Neural progenitor cell (in vitro differentiated cells): ENCODE data around the gene RPA1.

Experiments used
- EZH2 ChIP-seq: fragments of 200-600 bp; sonication (generic); IDR thresholded peaks from 2 replicates; pipeline ENCODE4 v1.6.1; 2017; ENCODE audit warnings: antibody characterized with exemption, mild to moderate bottlenecking, moderate library complexity
- EZH2phosphoT487 ChIP-seq: fragments of 200-600 bp; sonication (generic); IDR thresholded peaks from 2 replicates; pipeline ENCODE4 v1.6.1; 2017; ENCODE audit warnings: antibody characterized with exemption
- TF ChIP-seq, protein P1 (sequence below): fragments of 200-600 bp; sonication (generic); IDR thresholded peaks from 2 replicates; pipeline ENCODE4 v1.5.1; 2017; ENCODE audit warnings: antibody characterized with exemption, mild to moderate bottlenecking

DNA sequence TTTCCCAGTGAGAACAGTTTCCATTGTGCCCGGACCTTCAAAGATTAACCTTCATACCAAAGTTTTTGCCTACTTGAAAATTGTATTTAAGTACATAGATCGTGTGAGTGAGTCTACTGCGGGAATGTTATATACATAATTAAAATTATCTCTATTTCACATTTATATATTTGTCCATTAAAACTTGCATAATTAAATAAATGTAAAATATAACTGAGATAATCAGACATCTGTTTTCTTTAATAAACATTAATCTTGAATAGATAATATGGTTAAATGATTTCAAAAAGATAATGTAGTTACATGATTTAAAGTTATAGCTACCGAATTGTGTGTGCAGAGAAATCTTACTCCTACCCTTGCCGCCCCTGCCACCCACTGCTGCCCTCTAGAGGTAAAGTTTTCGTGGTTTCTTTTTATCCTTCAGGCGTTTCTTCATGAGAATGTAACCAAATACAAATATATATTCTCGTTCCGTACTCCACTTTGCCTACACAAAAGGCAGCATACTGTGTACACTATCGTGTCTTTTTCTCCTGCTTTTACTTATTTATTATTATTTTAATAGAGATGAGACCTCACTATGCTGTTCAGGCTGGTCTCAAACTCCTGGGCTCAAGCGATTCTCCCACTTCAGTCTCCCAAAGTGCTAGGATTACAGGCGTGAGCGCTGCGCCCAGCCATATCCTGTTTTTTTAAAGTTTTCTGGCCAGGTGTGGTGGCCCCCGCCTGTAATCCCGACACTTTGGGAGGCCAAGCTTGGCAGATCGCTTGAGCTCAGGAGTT lies 35.6 kb downstream of the RPA1 start:
- TF ChIP-seq, protein P1, sequence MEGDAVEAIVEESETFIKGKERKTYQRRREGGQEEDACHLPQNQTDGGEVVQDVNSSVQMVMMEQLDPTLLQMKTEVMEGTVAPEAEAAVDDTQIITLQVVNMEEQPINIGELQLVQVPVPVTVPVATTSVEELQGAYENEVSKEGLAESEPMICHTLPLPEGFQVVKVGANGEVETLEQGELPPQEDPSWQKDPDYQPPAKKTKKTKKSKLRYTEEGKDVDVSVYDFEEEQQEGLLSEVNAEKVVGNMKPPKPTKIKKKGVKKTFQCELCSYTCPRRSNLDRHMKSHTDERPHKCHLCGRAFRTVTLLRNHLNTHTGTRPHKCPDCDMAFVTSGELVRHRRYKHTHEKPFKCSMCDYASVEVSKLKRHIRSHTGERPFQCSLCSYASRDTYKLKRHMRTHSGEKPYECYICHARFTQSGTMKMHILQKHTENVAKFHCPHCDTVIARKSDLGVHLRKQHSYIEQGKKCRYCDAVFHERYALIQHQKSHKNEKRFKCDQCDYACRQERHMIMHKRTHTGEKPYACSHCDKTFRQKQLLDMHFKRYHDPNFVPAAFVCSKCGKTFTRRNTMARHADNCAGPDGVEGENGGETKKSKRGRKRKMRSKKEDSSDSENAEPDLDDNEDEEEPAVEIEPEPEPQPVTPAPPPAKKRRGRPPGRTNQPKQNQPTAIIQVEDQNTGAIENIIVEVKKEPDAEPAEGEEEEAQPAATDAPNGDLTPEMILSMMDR = peak; percentile 56
- TF ChIP-seq EZH2 = no peak
- no peak for TF ChIP-seq EZH2phosphoT487
